ENCODE results near the gene FGB. TPM values are rescaled to one million over a fixed set of nuclear protein-coding genes. Genes with fewer than 3 reads are reported as not detected.

The FGB gene
- total and polyA plus RNA-seq, 2 donors (not counting 1 experiment from before 2014, with no cell fraction given): not detected

- Histone ChIP-seq H3K79me2 (ENCODE audit: control insufficient read depth, insufficient read depth, low read length) (no peaks in the 10 kb centered on the region), H4K20me1 (ENCODE audit: control insufficient read depth, extremely low read depth, insufficient read depth, low read length) (no peaks in the 10 kb centered on the region), H3K36me3 (ENCODE audit: control insufficient read depth, insufficient read depth, low read length) (no peaks in the 10 kb centered on the region), H3K27me3 (ENCODE audit: control insufficient read depth, insufficient read depth, low read length) (no peaks in the 10 kb centered on the region), H3K4me2 (ENCODE audit: extremely low read depth, insufficient read depth, low read length) (no peak overlapping the region), H2AFZ (ENCODE audit: low read length) (no peak overlapping the region), H3K9me3 (ENCODE audit: control insufficient read depth, insufficient read depth, low read depth, low read length) (no peaks in the 10 kb centered on the region), H3K27ac (ENCODE audit: insufficient read depth, low read length) (no peak overlapping the region), H3K9ac (ENCODE audit: insufficient read depth, low read length) (no peak overlapping the region), H3K4me3 (replicated peaks in 1 of 4; ENCODE audit: control extremely low read depth in 1 of 4, insufficient read depth in 1 of 4, low read depth in 3 of 4, low read length in 4 of 4) (no peak overlapping the region), H3K4me1 (ENCODE audit: control insufficient read depth, extremely low read depth, insufficient read depth, low read length) (no peaks in the 10 kb centered on the region)
- DNase-seq (ENCODE audit: low read depth in 2 of 2): no peak
- TF ChIP-seq CTCF (conservative IDR thresholded peaks at IDR 0.05 in 1 of 2, IDR thresholded peaks at IDR 0.05 in 1 of 2; ENCODE audit: low read depth in 1 of 2, low read length in 2 of 2): no peak
- no peak for TF ChIP-seq EZH2 (IDR thresholded peaks at IDR 0.05; ENCODE audit: low read length, missing control alignments)
Observed at GRCh38 chr4:154610582-154610981, 47.8 kb downstream of the FGB start.

- Histone ChIP-seq H2AFZ (ENCODE audit: low read length) (no peak overlapping the region), H3K79me2 (ENCODE audit: control insufficient read depth, insufficient read depth, low read length) (no peaks in the 10 kb centered on the region), H3K27ac (ENCODE audit: insufficient read depth, low read length) (no peak overlapping the region), H3K4me2 (ENCODE audit: extremely low read depth, insufficient read depth, low read length) (no peak overlapping the region), H3K27me3 (ENCODE audit: control insufficient read depth, insufficient read depth, low read length) (no peaks in the 10 kb centered on the region), H3K9ac (ENCODE audit: insufficient read depth, low read length) (no peak overlapping the region), H3K4me3 (replicated peaks in 1 of 4; ENCODE audit: control extremely low read depth in 1 of 4, insufficient read depth in 1 of 4, low read depth in 3 of 4, low read length in 4 of 4) (no peak overlapping the region), H3K9me3 (ENCODE audit: control insufficient read depth, insufficient read depth, low read depth, low read length) (no peaks in the 10 kb centered on the region), H3K4me1 (ENCODE audit: control insufficient read depth, extremely low read depth, insufficient read depth, low read length) (no peaks in the 10 kb centered on the region), H4K20me1 (ENCODE audit: control insufficient read depth, extremely low read depth, insufficient read depth, low read length) (no peaks in the 10 kb centered on the region), H3K36me3 (ENCODE audit: control insufficient read depth, insufficient read depth, low read length) (no peaks in the 10 kb centered on the region)
- TF ChIP-seq CTCF (conservative IDR thresholded peaks at IDR 0.05 in 1 of 2, IDR thresholded peaks at IDR 0.05 in 1 of 2; ENCODE audit: low read depth in 1 of 2, low read length in 2 of 2) (no peak), EZH2 (IDR thresholded peaks at IDR 0.05; ENCODE audit: low read length, missing control alignments) (no peak)
- DNase-seq (ENCODE audit: low read depth in 2 of 2): no peak
Observed at GRCh38 chr4:154611833-154612232, 49.0 kb downstream of the FGB start.

- Histone ChIP-seq H3K27me3 (ENCODE audit: control insufficient read depth, insufficient read depth, low read length) (no peaks in the 10 kb centered on the region), H3K9ac (ENCODE audit: insufficient read depth, low read length) (no peak within 1 kb of the TSS), H3K79me2 (ENCODE audit: control insufficient read depth, insufficient read depth, low read length) (no peaks in the 10 kb centered on the region), H2AFZ (ENCODE audit: low read length) (no peak within 1 kb of the TSS), H4K20me1 (ENCODE audit: control insufficient read depth, extremely low read depth, insufficient read depth, low read length) (no peaks in the 10 kb centered on the region), H3K9me3 (ENCODE audit: control insufficient read depth, insufficient read depth, low read depth, low read length) (no peaks in the 10 kb centered on the region), H3K27ac (ENCODE audit: insufficient read depth, low read length) (no peak within 1 kb of the TSS), H3K4me2 (ENCODE audit: extremely low read depth, insufficient read depth, low read length) (no peak within 1 kb of the TSS), H3K4me3 (replicated peaks in 1 of 4; ENCODE audit: control extremely low read depth in 1 of 4, insufficient read depth in 1 of 4, low read depth in 3 of 4, low read length in 4 of 4) (no peak within 1 kb of the TSS), H3K36me3 (ENCODE audit: control insufficient read depth, insufficient read depth, low read length) (no peaks in the 10 kb centered on the region), H3K4me1 (ENCODE audit: control insufficient read depth, extremely low read depth, insufficient read depth, low read length) (no peaks in the 10 kb centered on the region)
- TF ChIP-seq CTCF (conservative IDR thresholded peaks at IDR 0.05 in 1 of 2, IDR thresholded peaks at IDR 0.05 in 1 of 2; ENCODE audit: low read depth in 1 of 2, low read length in 2 of 2): no peak
- no peak for TF ChIP-seq EZH2 (IDR thresholded peaks at IDR 0.05; ENCODE audit: low read length, missing control alignments)
- DNase-seq (ENCODE audit: low read depth in 2 of 2): no peak
Observed at GRCh38 chr4:154612472-154613414, 49.9 kb downstream of the FGB start, which contains the start of gene FGG. Gene FGG (minus strand): TSS chr4:154612656. CDS start chr4:154612609, 47 bp downstream.
